Retina (tissue), 1 donor: Measurements from ENCODE around the gene COL4A1.

Source experiments
- DNase-seq: peaks from one replicate; pipeline ENCODE4 v3.0.0-alpha.2; 2016

COL4A1 gene

GRCh38 chr13:110216006-110216397 lies 91.0 kb downstream of the COL4A1 start:
- DNase-seq: peak; percentile 16

GRCh38 chr13:110215606-110216005 lies 91.4 kb downstream of the COL4A1 start:
- no peak for DNase-seq

DNA sequence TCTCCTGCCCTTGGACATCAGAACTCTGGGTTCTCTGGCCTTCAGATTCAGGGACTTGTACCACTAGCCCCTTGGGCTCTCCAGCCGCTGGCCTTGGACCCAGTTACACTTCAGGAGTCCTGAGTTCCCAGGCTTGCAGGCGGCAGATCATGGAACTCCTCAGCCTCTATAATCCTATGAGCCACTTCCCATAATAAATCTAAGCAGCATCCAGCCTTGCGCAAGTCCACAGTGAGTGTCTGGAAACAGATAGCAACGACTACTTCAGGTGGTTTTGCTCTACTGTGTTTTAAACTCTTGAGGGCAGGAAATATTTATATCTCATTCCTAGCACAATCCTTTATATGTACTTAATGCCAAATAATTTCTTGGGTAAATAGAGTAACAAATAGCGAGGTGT lies 92.3 kb downstream of the COL4A1 start:
- no peak for DNase-seq

DNA sequence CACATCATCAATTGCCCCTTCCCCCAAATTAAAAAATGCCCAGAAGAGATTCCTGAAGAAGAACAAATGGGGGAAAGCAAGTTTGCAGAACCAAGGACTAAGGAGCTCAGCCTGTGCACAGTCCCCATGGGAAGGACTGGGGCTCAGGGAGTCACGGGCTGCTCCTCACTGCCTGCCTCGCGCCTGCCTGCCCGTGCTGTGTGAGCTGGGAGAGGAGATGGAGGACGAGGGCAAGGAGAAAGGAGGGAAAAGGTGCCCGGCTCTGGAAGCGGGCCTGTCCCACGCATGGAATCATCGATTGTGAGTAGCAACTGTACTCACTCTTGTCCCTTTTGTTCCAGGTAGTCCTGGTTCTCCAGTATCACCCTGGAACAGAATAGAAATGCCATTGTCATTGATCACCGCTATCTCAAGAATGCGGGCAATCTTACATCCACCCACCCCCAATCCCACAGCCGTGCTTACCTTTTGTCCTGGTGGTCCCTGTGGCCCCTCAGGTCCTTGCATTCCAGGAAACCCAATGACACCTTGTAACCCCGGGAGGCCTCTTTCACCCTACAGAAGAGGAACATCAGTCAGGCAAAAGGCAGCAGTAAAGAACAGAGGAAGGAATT lies 93.4 kb downstream of the COL4A1 start:
- no peak for DNase-seq

- no peak for DNase-seq
Measured at GRCh38 chr13:110212529-110212928, 94.4 kb downstream of the COL4A1 start.

DNA sequence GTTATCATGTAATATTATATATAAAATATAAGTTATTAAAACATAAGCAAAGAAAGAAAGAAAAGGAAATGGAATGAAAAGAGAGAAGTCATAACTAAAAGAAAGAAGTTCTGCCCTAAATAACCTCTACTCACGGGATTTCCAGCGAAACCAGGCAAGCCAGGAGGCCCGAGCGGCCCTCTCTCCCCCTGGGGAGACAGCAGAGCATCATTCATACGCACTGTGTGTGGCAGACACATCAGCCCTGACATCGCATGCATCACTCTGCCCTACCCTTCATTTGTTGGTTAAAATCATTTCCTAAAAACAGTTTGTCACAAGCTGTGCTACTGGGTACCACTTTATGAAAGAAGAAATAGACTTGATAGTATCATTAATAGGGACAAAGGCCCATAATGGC lies 95.2 kb downstream of the COL4A1 start:
- no peak for DNase-seq

DNA sequence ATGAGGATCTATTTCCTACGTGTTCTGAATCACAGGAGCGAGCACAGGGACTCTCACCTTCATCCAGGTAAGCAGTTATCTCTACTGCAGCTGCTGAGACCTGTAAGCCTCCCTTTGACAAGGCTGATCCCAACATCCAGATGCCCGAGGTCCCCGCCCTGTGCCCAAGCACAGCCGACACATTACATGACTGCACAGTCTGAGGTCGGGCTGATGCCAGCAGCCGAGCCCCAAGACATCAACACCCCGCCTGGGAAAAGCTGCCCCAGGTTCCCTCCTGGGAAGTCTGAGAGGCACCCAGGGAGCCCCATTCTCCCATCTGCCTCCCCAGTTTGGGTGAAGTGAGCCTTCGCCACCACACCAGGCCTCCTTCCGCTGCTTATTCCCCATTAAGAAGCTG lies 95.9 kb downstream of the COL4A1 start:
- no peak for DNase-seq

DNA sequence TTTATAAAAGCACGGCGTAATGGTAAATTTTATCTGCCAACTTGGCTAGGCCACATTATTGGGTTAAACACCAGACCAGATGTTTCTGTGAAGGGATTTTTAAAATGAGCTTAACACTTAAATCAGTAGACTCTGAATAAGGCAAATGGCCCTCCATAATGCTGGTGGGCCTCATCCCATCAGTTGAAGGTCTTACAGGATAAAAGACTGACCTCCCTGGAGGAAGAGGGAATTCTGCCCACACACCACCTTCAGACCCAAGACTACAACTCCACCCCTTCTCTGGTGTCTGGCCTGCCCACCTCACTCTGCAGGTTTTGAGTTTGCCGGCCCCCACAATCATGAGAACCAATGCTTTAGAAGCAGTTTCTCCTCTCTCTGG lies 96.4 kb downstream of the COL4A1 start:
- DNase-seq: no peak

DNA sequence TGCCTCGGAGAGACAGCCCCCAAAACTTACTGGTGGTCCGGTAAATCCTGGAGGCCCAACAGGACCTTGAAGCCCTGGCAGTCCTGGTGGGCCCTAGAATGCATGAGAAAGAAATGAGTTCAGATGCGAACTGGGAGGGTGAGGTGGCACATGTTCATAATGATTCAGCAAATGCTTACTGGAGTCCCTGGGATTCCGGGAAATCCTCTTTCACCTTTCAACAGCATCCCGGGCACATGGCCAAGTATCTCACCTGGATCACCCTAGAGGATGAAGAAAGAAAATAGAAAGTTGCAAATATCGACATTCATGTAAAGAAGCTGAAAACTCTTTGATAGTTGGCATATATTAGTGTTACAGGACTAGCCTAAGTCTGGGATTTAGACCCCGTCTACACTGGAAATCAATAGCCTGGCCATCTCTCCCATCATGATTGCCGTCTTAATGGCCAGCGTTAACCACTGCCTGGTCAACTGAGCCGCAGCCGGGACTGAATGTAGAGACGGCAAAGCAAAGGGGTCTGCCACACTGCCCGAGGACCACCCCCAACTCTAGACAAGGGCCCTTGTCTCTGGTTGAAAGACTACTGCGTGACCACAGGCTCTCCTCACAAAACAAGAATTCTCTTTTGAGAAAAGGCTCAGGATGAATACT lies 96.9 kb downstream of the COL4A1 start:
- no peak for DNase-seq

DNA sequence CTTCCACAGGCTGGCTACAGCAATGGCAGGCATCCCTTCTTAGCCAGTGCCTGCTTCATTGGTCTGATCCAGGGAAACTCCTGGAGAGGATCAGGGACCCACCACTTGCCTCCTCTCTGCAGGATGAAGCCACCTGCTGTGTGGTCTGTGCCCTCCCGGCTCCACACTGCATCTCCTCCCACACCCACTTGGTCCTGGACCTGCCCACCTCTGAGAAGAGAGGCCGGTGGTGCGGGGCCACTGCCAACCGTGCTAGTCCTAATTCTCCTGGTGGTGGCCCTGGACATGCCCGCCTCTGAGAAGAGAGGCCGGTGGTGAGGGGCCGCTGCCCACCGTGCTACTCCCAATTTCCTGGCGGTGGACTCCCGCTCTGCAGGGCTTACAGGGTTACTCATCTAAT lies 98.8 kb downstream of the COL4A1 start:
- DNase-seq: no peak

DNA sequence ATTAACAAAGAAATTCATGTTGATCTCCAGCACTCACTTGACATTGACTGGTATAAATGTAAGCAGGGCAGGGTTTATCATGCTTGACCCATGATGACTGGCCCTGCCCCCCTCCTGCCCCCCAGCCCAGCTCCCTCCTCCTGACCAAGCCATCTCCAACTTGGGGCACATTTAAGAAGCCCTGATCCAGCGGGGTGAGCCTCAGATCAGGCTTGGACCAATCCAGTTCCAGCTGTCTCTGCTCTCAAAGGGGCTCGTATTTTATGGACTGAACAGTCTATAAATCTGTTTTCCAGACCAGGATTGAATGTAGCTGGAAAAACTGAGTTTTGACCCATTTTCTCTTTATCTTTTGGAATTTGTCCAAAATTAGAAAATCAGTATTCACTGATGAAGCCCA lies 100.0 kb downstream of the COL4A1 start:
- no peak for DNase-seq

DNA sequence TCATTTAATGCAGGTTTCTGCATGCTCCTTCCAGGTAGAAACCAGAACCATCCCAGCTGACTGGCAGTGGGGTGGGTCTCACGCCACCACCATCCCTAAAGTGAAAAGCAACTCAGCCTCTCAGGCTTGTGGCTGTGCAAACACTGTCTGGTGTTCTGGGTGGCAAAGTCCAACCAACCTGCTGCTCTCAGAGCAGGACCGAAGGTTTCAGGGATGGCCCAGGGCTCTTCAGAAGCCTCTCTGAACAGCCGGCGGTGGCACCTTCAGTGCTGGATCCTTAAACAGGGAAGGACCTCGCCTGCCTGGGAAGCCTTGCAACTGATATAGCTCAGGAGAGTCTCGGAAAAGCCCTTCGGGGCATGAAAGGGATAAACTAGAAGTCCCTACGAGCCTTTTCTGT lies 100.8 kb downstream of the COL4A1 start:
- DNase-seq: no peak

GRCh38 chr13:110201114-110201513 lies 105.8 kb downstream of the COL4A1 start:
- no peak for DNase-seq

GRCh38 chr13:110200276-110200870 lies 106.6 kb downstream of the COL4A1 start:
- no peak for DNase-seq

GRCh38 chr13:110199046-110199831 lies 107.7 kb downstream of the COL4A1 start:
- no peak for DNase-seq

- DNase-seq: no peak
Measured at GRCh38 chr13:110197471-110197870, 109.5 kb downstream of the COL4A1 start.

DNA sequence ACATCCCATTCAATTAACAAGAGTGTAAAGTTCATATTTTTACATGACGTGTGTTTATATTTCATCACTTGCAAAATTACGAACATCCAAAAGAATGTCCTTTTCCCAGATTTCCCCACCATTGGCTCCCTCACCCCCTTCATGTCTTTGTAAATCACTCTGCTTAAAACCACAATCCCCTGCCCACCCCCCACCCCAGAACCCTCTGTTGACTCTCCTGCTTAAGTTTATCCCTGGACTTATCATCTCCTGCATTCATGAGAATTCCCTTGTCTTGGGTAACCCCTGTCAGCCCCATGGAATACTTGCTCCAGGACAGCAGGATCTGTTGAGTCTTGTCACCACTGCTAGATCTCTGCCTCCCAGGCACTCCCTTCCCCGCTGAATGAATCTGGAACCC lies 109.9 kb downstream of the COL4A1 start:
- DNase-seq: no peak

DNA sequence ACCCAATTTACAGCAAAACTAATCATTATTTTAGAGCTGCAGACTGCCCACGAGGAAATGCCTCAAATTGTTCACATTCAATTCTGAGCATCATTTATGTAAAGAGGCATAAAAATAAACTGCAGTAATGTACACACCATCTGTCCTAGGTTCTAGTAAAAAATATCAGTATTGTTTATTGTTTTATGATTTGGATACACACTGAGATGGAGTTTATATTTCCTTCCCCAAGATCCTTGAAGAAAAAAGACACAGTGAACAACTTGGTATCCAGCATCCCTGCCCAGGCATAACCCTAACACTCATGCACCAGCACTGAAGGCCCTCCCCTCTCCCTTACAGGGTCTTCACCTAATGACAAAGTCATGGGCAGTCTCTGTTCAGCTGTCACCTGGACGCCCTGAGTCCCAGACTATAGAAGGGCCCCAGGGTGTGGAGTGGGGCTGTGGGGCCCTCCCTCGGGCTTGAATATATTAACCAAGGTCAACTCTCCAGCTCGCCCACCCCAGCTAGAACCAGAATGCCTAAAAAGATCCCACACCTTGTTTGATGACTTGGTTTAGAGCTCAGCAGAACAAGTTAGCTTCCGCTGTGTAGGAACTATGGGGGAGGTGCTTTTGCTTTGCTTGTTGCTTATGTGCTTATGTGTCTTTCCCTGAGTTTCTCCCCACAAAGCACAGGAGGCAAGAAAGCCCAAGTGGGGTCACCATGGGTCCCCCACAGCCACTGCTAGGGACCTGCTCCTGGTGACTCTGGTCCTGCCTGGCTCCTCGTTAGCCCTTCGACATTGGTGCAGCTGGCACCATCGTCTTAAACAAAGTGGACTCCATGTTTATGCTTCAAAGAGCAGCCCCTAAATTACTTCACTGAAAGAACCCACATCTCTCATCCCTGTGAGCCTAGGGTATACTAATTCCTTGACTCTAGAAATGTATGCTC lies 111.1 kb downstream of the COL4A1 start:
- no peak for DNase-seq

DNA sequence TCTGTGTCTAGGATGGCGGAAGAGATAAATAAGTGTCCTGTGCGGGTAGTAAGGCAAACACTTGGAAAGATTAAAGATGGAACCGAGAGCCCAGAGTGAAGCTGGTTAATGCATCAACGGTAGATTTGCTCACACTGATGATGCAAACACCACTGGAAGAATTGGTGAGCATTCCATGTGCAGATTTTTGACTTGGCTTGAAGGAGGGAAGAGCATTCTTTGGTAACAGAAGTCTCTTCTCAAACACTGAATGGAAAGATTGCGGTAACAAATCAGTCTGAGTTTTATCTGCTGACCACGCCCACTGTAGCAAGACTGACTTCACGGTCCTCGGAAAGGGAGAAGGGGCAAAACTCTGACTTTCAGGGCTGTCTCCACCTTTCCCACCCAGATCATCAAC lies 112.5 kb downstream of the COL4A1 start:
- DNase-seq: no peak

- no peak for DNase-seq
Measured at GRCh38 chr13:110193491-110193890, 113.5 kb downstream of the COL4A1 start.

- DNase-seq: no peak
Measured at GRCh38 chr13:110192472-110192871, 114.5 kb downstream of the COL4A1 start.

DNA sequence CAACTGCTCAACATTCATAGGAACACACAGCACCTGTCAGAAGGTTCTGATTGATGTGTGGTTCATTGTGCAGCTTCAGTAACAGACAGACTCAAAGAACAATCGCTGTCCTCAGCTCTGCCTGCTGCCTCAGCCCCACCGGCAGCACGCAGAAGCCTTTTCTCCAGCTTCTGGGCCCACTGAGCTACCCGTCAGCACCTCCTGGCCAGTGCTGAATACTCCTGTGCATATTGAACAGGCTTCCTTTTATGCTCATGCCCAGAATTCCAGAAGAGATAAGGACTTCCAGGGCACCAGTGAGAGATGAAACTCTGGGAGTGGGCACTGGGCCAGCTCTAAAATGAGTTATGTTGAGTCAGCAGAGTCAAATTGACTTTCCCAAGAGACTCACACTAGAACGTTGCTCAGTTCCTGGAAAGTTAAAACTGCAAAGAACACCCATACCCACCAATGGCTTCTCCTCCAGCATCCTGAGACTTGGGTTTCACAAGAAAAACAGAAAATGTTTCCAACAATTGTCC lies 119.3 kb downstream of the COL4A1 start:
- DNase-seq: no peak
